Measurements from ENCODE around the gene ITIH5.

- TF ChIP-seq REXO4 (CRISPR knock-in tag; IDR thresholded peaks at IDR 0.05; ENCODE audit: borderline replicate concordance), result no peak
- TF ChIP-seq ESRRA (CRISPR knock-in tag; IDR thresholded peaks at IDR 0.05; ENCODE audit: low read depth), result peak; percentile 69
- TF ChIP-seq EHMT2 (IDR thresholded peaks at IDR 0.05; ENCODE audit: borderline replicate concordance, low read depth, low read length), result peak; percentile 46; the same call in 1 of the 2 replicates
- TF ChIP-seq POLR2AphosphoS5 (IDR thresholded peaks at IDR 0.05; ENCODE audit: low read depth, low read length), result no peak
- TF ChIP-seq HNRNPH1 (optimal IDR thresholded peaks at IDR 0.05; ENCODE audit: low read depth, low read length), result no peak
- no peak for TF ChIP-seq BRCA1 (CRISPR knock-in tag; IDR thresholded peaks at IDR 0.05)
- peak; percentile 92 for TF ChIP-seq RXRB (CRISPR knock-in tag; IDR thresholded peaks at IDR 0.05; ENCODE audit: borderline replicate concordance)
- TF ChIP-seq RXRA (CRISPR knock-in tag; IDR thresholded peaks at IDR 0.05), result peak; percentile 96; the same call in 1 of the 2 replicates
- no peak for TF ChIP-seq RAD51 (IDR thresholded peaks at IDR 0.05; ENCODE audit: borderline replicate concordance)
- TF ChIP-seq, protein P1, sequence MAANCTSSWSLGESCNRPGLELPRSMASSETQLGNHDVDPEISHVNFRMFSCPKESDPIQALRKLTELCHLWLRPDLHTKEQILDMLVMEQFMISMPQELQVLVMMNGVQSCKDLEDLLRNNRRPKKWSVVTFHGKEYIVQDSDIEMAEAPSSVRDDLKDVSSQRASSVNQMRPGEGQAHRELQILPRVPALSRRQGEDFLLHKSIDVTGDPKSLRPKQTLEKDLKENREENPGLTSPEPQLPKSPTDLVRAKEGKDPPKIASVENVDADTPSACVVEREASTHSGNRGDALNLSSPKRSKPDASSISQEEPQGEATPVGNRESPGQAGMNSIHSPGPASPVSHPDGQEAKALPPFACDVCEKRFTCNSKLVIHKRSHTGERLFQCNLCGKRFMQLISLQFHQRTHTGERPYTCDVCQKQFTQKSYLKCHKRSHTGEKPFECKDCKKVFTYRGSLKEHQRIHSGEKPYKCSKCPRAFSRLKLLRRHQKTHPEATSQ (CRISPR knock-in tag; IDR thresholded peaks at IDR 0.05; ENCODE audit: borderline replicate concordance), result no peak; the same call in 1 of the 2 replicates
Measured at GRCh38 chr10:7686351-7687171, 19.8 kb upstream of the ITIH5 start.
